ENCODE measurements around the gene RPL27. TPM values are rescaled to one million over a fixed set of nuclear protein-coding genes. Genes with fewer than 3 reads are reported as not detected.

Gene RPL27
- 1,415 and 1,425 TPM in 2 replicates for total RNA-seq (2021; fragmentation: NEBNext Ultra II Directional; extraction: Animal tissue kit (Norgen Biotek cat#: 25700))
- polyA plus RNA-seq (2011; rRNA removed) = 3,779 and 3,900 TPM in 2 replicates
- 3,674 TPM for polyA plus RNA-seq (2011; cell fraction: cytosol; rRNA removed)
- 1,465 TPM for polyA plus RNA-seq (2011; cell fraction: nucleus; rRNA removed)
- 1,928 to 4,480 TPM (median 4,033 TPM) in 4 replicates for polyA plus RNA-seq (2012, experiment 1 of 2)
- polyA plus RNA-seq (2012, experiment 2 of 2) = 7,082 TPM
- 5,965 TPM for polyA plus RNA-seq (2013, experiment 1 of 2)
- 5,738 TPM for polyA plus RNA-seq (2013, experiment 2 of 2)
- 639 and 673 TPM in 2 replicates for polyA minus RNA-seq (2011; rRNA and poly(A)+ RNA removed)
- 757 TPM for polyA minus RNA-seq (2011; cell fraction: cytosol; rRNA and poly(A)+ RNA removed)
- 1,343 TPM for polyA minus RNA-seq (2011; cell fraction: nucleus; rRNA and poly(A)+ RNA removed)
- long read RNA-seq, experiment 1, transcript RPL27-208 (3 exons, 1,872 nt) = minor isoform, 61 of 1,574 reads
- long read RNA-seq, experiment 1, transcript RPL27-206 (4 exons, 730 nt) = major isoform, 837 of 1,574 reads
- long read RNA-seq, experiment 1, transcript RPL27-201 (5 exons, 505 nt) = minor isoform, 615 of 1,574 reads
- long read RNA-seq, experiment 1, partial matches to known transcripts = 42 of 1,574 reads
- long read RNA-seq, experiment 1, other reads (novel, unspliced or antisense) = 16 of 1,574 reads
- long read RNA-seq, experiment 2, transcript RPL27-201 (5 exons, 505 nt) = minor isoform, 17 of 147 reads
- long read RNA-seq, experiment 2, transcript RPL27-206 (4 exons, 730 nt) = major isoform, 120 of 147 reads
- long read RNA-seq, experiment 2, partial matches to known transcripts = 0 of 147 reads
- long read RNA-seq, experiment 2, other reads (novel, unspliced or antisense) = 7 of 147 reads

DNA sequence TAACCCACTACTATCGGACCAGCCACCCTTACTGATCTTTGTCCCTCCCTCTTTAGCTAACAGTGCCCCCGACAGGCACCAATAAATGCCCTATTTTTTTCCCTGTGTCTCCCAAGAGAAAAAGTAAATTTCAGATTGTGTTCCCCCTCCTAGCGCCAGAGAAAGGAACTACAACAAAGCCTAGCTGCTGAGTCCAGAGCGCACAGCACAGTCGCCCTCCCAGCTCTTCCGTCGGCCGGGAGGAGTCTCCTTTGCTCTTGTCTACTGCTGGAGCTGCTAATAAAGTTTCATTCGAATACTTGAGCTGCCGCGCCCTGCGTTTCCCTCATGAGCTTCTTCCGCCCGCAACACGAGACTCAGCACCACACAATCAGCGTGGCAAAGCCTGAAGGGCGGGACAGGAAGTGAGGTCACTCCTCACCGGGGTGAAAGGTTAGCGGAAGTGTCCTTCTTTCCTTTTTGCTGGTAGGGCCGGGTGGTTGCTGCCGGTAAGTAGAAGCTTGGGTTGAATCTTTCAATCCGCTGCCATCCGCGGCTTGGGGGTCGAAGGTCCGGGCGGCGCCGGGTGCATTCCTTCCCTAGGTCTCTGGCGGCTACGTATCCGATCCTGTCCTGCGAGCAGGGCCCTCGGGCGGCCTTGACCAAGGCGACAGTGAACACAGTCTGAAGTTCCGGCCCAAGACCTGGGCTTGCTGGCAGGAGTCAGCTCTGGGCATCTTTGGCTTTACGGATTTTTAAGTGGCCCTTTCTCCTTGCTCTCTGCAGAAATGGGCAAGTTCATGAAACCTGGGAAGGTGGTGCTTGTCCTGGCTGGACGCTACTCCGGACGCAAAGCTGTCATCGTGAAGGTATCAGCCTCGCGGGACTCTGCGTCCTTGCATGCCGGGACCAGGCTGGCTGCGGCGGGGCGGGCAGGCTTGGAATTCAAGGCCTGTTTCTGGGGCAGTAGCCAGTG lies at the start of gene RPL27:
Gene RPL27, plus strand, starts transcription at position 436 of the 955 bp plus-strand sequence. Its CDS starts 332 bp downstream, at position 768.
- H3K79me2 ChIP-seq (ENCODE audit: control insufficient read depth in 1 of 2, insufficient read depth in 2 of 2, low read length in 2 of 2) = peaks cover 11 to 20% of the 10 kb centered on the region in 2 experiments
- H3K9me3 ChIP-seq (ENCODE audit: insufficient read depth in 2 of 2, low read depth in 1 of 2, low read length in 1 of 2) = no peaks in the 10 kb centered on the region
- no peak within 1 kb of the TSS for H2BK20ac ChIP-seq (ENCODE audit: low read length)
- no peaks in the 10 kb centered on the region for H3K27me3 ChIP-seq (replicated peaks in 1 of 4; ENCODE audit: control insufficient read depth in 3 of 4, extremely low read depth in 1 of 4, insufficient read depth in 3 of 4, low read length in 3 of 4)
- H4K20me1 ChIP-seq (replicated peaks in 1 of 2; ENCODE audit: control insufficient read depth in 1 of 2, insufficient read depth in 2 of 2, low read length in 2 of 2) = peaks cover 4 to 6% of the 10 kb centered on the region in 2 experiments
- no peak within 1 kb of the TSS for H3K14ac ChIP-seq (ENCODE audit: insufficient read length)
- no peak within 1 kb of the TSS for H2BK120ac ChIP-seq (replicated peaks; ENCODE audit: low read depth, low read length)
- H3K79me1 ChIP-seq (ENCODE audit: low read depth, low read length) = peaks cover 2% of the 10 kb centered on the region; the same call in 1 of the 2 replicates
- WGBS, 2 experiments (ENCODE audit: extremely low coverage in 1 of 2, insufficient coverage in 1 of 2, insufficient read length in 1 of 2, insufficient replicate concordance in 2 of 2, low coverage in 1 of 2, low lambda C conversion rate in 2 of 2, missing lambda C conversion rate in 1 of 2) = 2% methylated on average over 37 of the region's 49 CpGs; no CpG with 5 or more reads in 1 of the 2 experiments
- H3K4me1 ChIP-seq (replicated peaks in 1 of 4; ENCODE audit: control insufficient read depth in 3 of 4, insufficient read depth in 4 of 4, low read length in 3 of 4) = peaks cover 3 to 12% (median 4%) of the 10 kb centered on the region in 4 experiments; a peak in 6 of 7 replicates
- H3K4ac ChIP-seq (replicated peaks; ENCODE audit: insufficient read length, low read depth, low read length) = peak within 1 kb of the TSS; percentile 70
- no peak within 1 kb of the TSS for H2BK12ac ChIP-seq (ENCODE audit: low read depth, low read length)
- CTCF ChIA-PET (ENCODE audit: partially characterized antibody) = interaction anchor here (0.6 to 2.7 kb wide), 26 partner anchors 9 to 218 kb away, joined by 3 to 20 read pairs (median 4); partner anchors contain the start of genes IFI35, PTGES3L and WNK4
- peak within 1 kb of the TSS; percentile 84 for H2AK5ac ChIP-seq (ENCODE audit: low read depth, low read length)
- peak within 1 kb of the TSS; percentile 62; the same call in 1 of the 2 replicates for H3K18ac ChIP-seq (ENCODE audit: extremely low read depth, low read length)
- no peak within 1 kb of the TSS for H2BK15ac ChIP-seq (ENCODE audit: low read length)
- peak within 1 kb of the TSS; percentile 93 to 98 (median 96) for H3K9ac ChIP-seq (replicated peaks in 1 of 4; ENCODE audit: extremely low read depth in 1 of 4, low read depth in 3 of 4, low read length in 3 of 4)
- peak within 1 kb of the TSS; percentile 84 for H3K27ac ChIP-seq (ENCODE audit: low read depth, low read length)
- peak within 1 kb of the TSS; percentile 30 for H4K5ac ChIP-seq (ENCODE audit: insufficient read length, low read depth, low read length)
- H3K36me3 ChIP-seq (ENCODE audit: control insufficient read depth in 2 of 4, insufficient read depth in 4 of 4, low read length in 3 of 4) = peaks cover 15 to 38% (median 31%) of the 10 kb centered on the region in 4 experiments
- H4K8ac ChIP-seq (ENCODE audit: extremely low read depth, insufficient read depth, low read length) = peak within 1 kb of the TSS; percentile 98
- H2AFZ ChIP-seq (ENCODE audit: low read length) = peak within 1 kb of the TSS; percentile 5; the same call in 1 of the 2 replicates
- FAIRE-seq (peak; percentile 84), DNase-seq (ENCODE audit: low read depth in 1 of 2, low spot score in 2 of 2) (peak; percentile 93 to 99)
- peaks cover 7% of the 10 kb centered on the region for H3K23me2 ChIP-seq (ENCODE audit: low read depth, low read length)
- no peak within 1 kb of the TSS for H3K23ac ChIP-seq (ENCODE audit: insufficient read length)
- peak within 1 kb of the TSS; percentile 86 for H4K91ac ChIP-seq (replicated peaks; ENCODE audit: insufficient read length, low read length)
- peak within 1 kb of the TSS; percentile 83 to 100 (median 91) for H3K4me3 ChIP-seq (ENCODE audit: extremely low read depth in 1 of 4, insufficient read depth in 2 of 4, low read depth in 3 of 4, low read length in 4 of 4)
- H3K56ac ChIP-seq (replicated peaks; ENCODE audit: insufficient read length, low read depth, low read length) = peak within 1 kb of the TSS; percentile 77
- H3K4me2 ChIP-seq (ENCODE audit: insufficient read depth in 1 of 2, low read depth in 2 of 2, low read length in 2 of 2) = peak within 1 kb of the TSS; percentile 84 to 96
- POLR2A ChIA-PET (ENCODE audit: partially characterized antibody) = interaction anchor here (0.6 to 8.2 kb wide), 66 partner anchors 9 to 1200 kb away, joined by 3 to 123 read pairs (median 4); partner anchors contain the start of genes AARSD1, BECN1, BRCA1 and IFI35
- peak within 1 kb of the TSS; percentile 97 for H2BK5ac ChIP-seq (ENCODE audit: low read depth, low read length)
- peak; percentile 33; the same call in 1 of the 2 replicates for TF ChIP-seq SRF (IDR thresholded peaks at IDR 0.05; ENCODE audit: low read depth, low read length)
- TF ChIP-seq TAF7 (optimal IDR thresholded peaks at IDR 0.05; ENCODE audit: borderline replicate concordance, low read depth, low read length) = peak; percentile 83
- no peak for TF ChIP-seq NRF1 (IDR thresholded peaks at IDR 0.05; ENCODE audit: low read depth, low read length)
- TF ChIP-seq, protein P1, sequence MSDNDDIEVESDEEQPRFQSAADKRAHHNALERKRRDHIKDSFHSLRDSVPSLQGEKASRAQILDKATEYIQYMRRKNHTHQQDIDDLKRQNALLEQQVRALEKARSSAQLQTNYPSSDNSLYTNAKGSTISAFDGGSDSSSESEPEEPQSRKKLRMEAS (IDR thresholded peaks at IDR 0.05) = peak; percentile 95
- peak; percentile 91; the same call in 1 of the 2 replicates for TF ChIP-seq SP4 (IDR thresholded peaks at IDR 0.05; ENCODE audit: low read length)
- TF ChIP-seq ZNF274 (IDR thresholded peaks at IDR 0.05; ENCODE audit: borderline replicate concordance, extremely low read depth, low read length) = no peak

Data from H1 (cell line).